ENCODE results near the gene UBTD1.

The UBTD1 gene

GRCh38 chr10:97479939-97480338 is 18.8 kb upstream of the UBTD1 start:
- Histone ChIP-seq H4K20me1 (peaks cover 58% of the 10 kb centered on the region), H3K9ac (no peak overlapping the region), H3K36me3 (peaks cover 95% of the 10 kb centered on the region), H3K27ac (no peak overlapping the region), H3K4me1 (no peaks in the 10 kb centered on the region), H3K9me3 (no peaks in the 10 kb centered on the region), H3K4me3 (no peak overlapping the region), H3K27me3 (no peaks in the 10 kb centered on the region), H3K4me2 (no peak overlapping the region)
- no peak for TF ChIP-seq Cebpa-rat (IDR thresholded peaks at IDR 0.05)

GRCh38 chr10:97481071-97481470 is 17.7 kb upstream of the UBTD1 start:
- H3K4me2 ChIP-seq: no peak overlapping the region
- no peaks in the 10 kb centered on the region for H3K9me3 ChIP-seq
- no peak overlapping the region for H3K9ac ChIP-seq
- H3K36me3 ChIP-seq: peaks cover 95% of the 10 kb centered on the region
- H3K4me1 ChIP-seq: no peaks in the 10 kb centered on the region
- no peak overlapping the region for H3K4me3 ChIP-seq
- peaks cover 70% of the 10 kb centered on the region for H4K20me1 ChIP-seq
- no peak overlapping the region for H3K27ac ChIP-seq
- no peaks in the 10 kb centered on the region for H3K27me3 ChIP-seq
- no peak for TF ChIP-seq Cebpa-rat (IDR thresholded peaks at IDR 0.05)

- Histone ChIP-seq H3K4me3 (no peak overlapping the region), H3K9me3 (no peaks in the 10 kb centered on the region), H3K36me3 (peaks cover 86% of the 10 kb centered on the region), H3K27ac (no peak overlapping the region), H4K20me1 (peaks cover 71% of the 10 kb centered on the region), H3K4me1 (no peaks in the 10 kb centered on the region), H3K27me3 (no peaks in the 10 kb centered on the region), H3K4me2 (no peak overlapping the region), H3K9ac (no peak overlapping the region)
- no peak for TF ChIP-seq Cebpa-rat (IDR thresholded peaks at IDR 0.05)
Measured at GRCh38 chr10:97482381-97482780, 16.3 kb upstream of the UBTD1 start.

- H3K4me1 ChIP-seq: no peaks in the 10 kb centered on the region
- H3K27ac ChIP-seq: no peak overlapping the region
- TF ChIP-seq Cebpa-rat (IDR thresholded peaks at IDR 0.05): no peak
- peaks cover 71% of the 10 kb centered on the region for H4K20me1 ChIP-seq
- H3K36me3 ChIP-seq: peaks cover 78% of the 10 kb centered on the region
- H3K9ac ChIP-seq: no peak overlapping the region
- no peak overlapping the region for H3K4me3 ChIP-seq
- H3K4me2 ChIP-seq: no peak overlapping the region
- no peaks in the 10 kb centered on the region for H3K9me3 ChIP-seq
- no peaks in the 10 kb centered on the region for H3K27me3 ChIP-seq
Measured at GRCh38 chr10:97483506-97483905, 15.2 kb upstream of the UBTD1 start.

- Histone ChIP-seq H3K27ac (no peak overlapping the region), H3K4me1 (no peaks in the 10 kb centered on the region), H3K9me3 (no peaks in the 10 kb centered on the region), H3K36me3 (peaks cover 74% of the 10 kb centered on the region), H4K20me1 (peaks cover 75% of the 10 kb centered on the region), H3K4me3 (no peak overlapping the region), H3K4me2 (no peak overlapping the region), H3K27me3 (no peaks in the 10 kb centered on the region), H3K9ac (no peak overlapping the region)
- TF ChIP-seq Cebpa-rat (IDR thresholded peaks at IDR 0.05): no peak
Measured at GRCh38 chr10:97483921-97484320, 14.8 kb upstream of the UBTD1 start.

- Histone ChIP-seq H3K36me3 (peaks cover 60% of the 10 kb centered on the region), H3K9me3 (no peaks in the 10 kb centered on the region)
- TF ChIP-seq Cebpa-rat (IDR thresholded peaks at IDR 0.05): no peak
Measured at GRCh38 chr10:97485647-97486281, 13.0 kb upstream of the UBTD1 start.

GRCh38 chr10:97490592-97490991 is 8.1 kb upstream of the UBTD1 start:
- Histone ChIP-seq H3K4me3 (no peak overlapping the region), H3K36me3 (peaks cover 34% of the 10 kb centered on the region), H3K9ac (no peak overlapping the region), H3K9me3 (no peaks in the 10 kb centered on the region), H3K4me1 (peaks cover 40% of the 10 kb centered on the region), H3K27me3 (no peaks in the 10 kb centered on the region), H4K20me1 (peaks cover 94% of the 10 kb centered on the region), H3K4me2 (peak overlapping the region; percentile 60), H3K27ac (no peak overlapping the region)
- no peak for TF ChIP-seq Cebpa-rat (IDR thresholded peaks at IDR 0.05)

More at GRCh38 chr10:97485647-97486281, 13.0 kb upstream of the UBTD1 start:
- H3K4me2 ChIP-seq: no peak overlapping the region
- H3K27ac ChIP-seq: no peak overlapping the region
- no peak overlapping the region for H3K4me3 ChIP-seq
- H3K9ac ChIP-seq: no peak overlapping the region
- H3K4me1 ChIP-seq: peaks cover 5% of the 10 kb centered on the region
- peaks cover 90% of the 10 kb centered on the region for H4K20me1 ChIP-seq
- H3K27me3 ChIP-seq: no peaks in the 10 kb centered on the region

- peaks cover 4% of the 10 kb centered on the region for H3K27me3 ChIP-seq
- H3K36me3 ChIP-seq: peaks cover 29% of the 10 kb centered on the region
- no peak for TF ChIP-seq Cebpa-rat (IDR thresholded peaks at IDR 0.05)
- peaks cover 90% of the 10 kb centered on the region for H4K20me1 ChIP-seq
- no peaks in the 10 kb centered on the region for H3K9me3 ChIP-seq
- no peak overlapping the region for H3K27ac ChIP-seq
- peaks cover 59% of the 10 kb centered on the region for H3K4me1 ChIP-seq
- H3K9ac ChIP-seq: no peak overlapping the region
- no peak overlapping the region for H3K4me3 ChIP-seq
- peak overlapping the region; percentile 8; the same call in 1 of the 2 replicates for H3K4me2 ChIP-seq
Measured at GRCh38 chr10:97494151-97494550, 4.6 kb upstream of the UBTD1 start.

- Histone ChIP-seq H3K27me3 (peaks cover 12% of the 10 kb centered on the region), H3K4me1 (peaks cover 68% of the 10 kb centered on the region), H3K4me3 (no peak overlapping the region), H4K20me1 (peaks cover 90% of the 10 kb centered on the region), H3K9me3 (no peaks in the 10 kb centered on the region), H3K4me2 (peak overlapping the region; percentile 52), H3K36me3 (peaks cover 27% of the 10 kb centered on the region), H3K27ac (no peak overlapping the region), H3K9ac (peak overlapping the region; percentile 23)
- no peak for TF ChIP-seq Cebpa-rat (IDR thresholded peaks at IDR 0.05)
Measured at GRCh38 chr10:97494863-97495506, 3.7 kb upstream of the UBTD1 start.

GRCh38 chr10:97497572-97498075 is 1.1 kb upstream of the UBTD1 start:
- H3K4me1 ChIP-seq: peaks cover 52% of the 10 kb centered on the region
- H3K36me3 ChIP-seq: peaks cover 24% of the 10 kb centered on the region
- peaks cover 37% of the 10 kb centered on the region for H3K27me3 ChIP-seq
- H3K9me3 ChIP-seq: no peaks in the 10 kb centered on the region
- no peak for TF ChIP-seq Cebpa-rat (IDR thresholded peaks at IDR 0.05)
- H3K9ac ChIP-seq: peak overlapping the region; percentile 87
- H3K4me3 ChIP-seq: peak overlapping the region; percentile 85
- peaks cover 77% of the 10 kb centered on the region for H4K20me1 ChIP-seq
- peak overlapping the region; percentile 89 for H3K27ac ChIP-seq
- peak overlapping the region; percentile 91 for H3K4me2 ChIP-seq
